ENCODE results near the gene UMODL1.
"Not testable (repeated sequence)": the region's sequence is repeated elsewhere in the genome, so short reads cannot be mapped to it uniquely, and the experiment has no call there.

Gene UMODL1

DNA sequence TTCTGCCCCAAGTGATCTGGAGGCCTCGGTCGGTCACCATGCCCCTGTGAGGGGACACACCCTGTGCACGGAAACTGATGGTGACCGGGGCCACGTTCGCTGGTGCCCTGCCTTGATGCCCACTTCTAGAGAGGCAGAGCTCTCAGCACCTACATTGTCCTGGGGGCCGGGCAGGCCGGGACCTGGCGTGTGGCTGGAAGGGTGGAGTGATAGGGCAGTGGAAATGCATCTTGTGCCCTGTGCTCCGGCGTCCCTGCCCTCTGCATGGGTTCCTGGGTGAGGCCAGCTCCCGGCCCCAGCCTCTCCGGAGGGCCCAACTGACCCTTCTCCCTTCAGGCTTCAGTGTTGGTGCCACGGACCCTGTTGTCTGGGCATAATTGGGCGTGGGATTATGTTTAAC is 11.0 kb upstream of the UMODL1 start:
- no peak for DNase-seq

DNA sequence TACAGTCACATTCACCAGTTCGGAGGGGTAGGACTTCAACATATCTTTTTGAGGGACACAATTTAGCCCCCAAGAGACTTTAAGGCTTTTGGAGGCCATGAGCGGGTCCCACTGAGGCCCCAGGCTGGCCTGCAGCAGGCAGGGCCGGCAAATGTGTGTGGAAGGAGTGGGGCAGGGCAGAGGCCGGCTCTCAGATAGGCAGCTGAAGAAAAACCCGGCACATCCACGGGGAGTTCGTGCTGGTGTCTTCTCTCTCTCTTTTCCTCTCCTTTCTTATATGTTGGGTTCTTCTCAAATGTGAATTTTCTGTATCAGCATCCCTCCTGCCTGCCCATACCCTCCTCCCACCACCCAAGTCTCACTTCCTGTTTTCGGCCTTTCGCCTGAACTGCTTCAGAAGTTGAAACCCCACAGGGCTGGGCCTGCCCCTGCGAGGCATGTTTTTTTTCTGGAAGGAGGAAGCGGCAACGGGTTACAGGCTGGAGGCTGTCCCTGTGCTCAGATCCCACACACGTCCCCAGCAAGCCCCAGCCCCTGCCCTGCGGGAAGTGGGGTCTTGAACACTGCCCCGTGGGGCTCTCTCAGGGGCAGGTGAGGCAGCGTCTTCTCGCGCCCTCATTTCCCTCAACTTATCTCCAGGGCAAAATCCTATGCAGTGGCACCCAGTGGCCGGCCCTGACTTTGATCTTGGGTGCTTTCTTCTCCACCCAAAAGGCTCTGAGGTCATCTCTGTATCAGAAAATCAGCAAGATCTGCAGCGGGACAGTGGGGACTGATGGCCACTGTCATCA is 9.7 kb upstream of the UMODL1 start:
- DNase-seq, result no peak

DNA sequence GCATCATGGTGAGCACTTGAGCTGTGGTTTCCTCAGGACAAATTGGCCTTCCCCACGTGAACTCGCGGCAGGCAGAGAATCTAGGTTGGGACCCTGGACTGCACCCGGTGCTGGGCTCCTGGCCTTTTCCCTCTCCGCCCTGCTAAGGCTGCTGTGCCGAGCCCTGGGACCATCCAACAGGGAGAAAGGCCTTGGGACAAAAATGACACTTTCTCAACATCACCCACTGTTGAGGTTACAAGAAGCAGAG is 9.2 kb upstream of the UMODL1 start:
- DNase-seq, result no peak

DNA sequence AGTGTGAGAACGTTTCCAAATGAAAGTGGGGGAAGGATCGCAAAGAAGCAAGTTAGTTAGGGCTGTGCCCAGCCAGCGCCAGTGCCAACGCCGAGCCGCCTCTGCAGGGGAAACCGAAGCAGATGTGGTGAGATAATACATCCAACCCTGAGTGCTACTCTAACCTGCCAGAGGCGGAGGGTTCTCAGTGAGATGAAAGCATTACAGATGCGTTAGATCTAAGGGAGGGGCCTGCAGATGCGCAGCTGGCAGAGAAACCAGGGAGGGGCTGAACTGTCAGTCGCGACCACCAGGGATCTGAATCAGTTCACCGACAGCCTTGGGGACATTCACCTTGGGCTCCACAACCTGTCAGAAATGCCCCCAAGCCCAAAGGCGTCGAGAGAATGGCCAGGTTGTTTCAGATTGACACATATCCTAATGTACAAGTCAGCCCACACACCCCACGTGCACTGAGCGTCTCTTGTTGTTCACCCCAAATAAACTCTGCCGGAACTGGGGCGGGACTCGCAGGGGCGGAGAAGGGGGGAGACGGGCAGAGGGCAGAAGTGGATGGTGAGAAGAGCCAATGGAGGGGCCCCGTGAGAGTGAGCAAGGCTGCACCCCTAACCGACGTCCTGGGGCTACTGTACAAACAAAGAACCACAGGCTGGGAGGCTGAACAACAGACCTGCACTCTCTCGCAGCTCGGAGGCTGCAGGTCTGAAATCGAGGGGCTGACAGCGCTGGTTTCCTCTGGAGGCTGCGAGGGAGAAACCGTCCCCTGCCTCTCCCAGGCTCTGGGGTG is 8.7 kb upstream of the UMODL1 start:
- peak; percentile 90 for DNase-seq

DNA sequence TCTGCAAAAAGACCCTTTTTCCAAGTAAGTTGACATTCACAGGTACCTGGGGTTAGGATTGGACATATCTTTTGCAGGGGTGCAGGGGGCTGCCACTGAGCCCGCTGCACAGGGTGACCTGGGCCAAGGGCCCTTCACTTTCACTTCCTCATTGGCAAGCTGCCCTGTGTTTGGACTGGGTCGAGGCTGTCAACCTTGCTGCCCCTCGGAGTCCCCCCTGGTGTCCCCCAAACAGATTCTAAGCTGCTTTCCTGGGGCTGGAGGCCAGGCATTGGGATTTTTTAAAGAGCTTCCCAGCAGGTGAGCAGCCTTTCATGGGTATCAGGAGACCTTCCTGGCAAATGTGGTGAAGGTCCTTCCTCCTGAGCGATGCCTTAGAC is 7.9 kb upstream of the UMODL1 start:
- DNase-seq, result no peak

DNA sequence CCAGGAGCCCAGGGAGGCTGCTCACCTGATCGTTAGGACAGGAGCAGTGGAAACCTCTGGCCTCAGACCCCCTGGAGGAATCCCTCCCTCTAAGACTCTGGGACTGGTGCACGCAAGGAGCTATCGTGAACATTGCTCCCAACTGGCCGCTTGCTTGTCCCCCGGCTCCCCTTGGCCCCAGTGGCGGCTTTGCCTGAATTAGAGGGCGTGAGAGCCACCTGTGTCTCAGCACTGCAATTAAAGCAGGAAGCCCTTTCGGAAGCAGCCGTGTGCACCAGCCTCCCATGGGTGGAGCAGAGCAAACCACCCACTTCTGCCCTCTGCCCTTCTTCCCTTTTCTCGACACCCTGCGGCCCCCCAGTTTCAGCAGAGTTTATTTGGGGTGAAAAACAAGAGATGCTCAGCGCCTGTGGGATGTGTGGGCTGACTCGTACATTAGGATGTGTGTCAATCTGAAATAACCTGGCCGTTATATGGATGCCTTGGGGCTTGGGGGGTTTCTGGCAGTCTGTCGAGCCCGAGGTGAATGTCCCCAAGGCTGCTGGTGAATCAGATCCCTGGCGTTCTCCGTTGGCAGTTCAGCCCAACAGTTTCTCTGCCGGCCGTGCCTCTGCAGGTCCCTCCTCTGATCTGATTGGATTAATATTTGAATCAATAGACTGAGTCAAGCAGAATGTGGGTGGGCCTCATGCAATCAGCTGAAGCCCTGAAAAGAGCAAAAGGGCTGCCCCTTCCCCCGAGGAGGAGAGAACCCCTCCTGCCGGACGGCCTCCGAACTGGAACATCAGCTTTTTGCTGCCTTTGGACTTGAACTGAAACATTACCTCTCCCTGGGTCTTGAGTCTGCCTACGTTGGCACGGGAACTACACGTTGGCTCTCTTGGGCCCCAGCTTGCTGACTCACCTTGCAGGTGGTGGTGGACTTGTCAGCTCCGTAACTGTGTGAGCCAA is 7.3 kb upstream of the UMODL1 start:
- peak; percentile 37 for DNase-seq

DNA sequence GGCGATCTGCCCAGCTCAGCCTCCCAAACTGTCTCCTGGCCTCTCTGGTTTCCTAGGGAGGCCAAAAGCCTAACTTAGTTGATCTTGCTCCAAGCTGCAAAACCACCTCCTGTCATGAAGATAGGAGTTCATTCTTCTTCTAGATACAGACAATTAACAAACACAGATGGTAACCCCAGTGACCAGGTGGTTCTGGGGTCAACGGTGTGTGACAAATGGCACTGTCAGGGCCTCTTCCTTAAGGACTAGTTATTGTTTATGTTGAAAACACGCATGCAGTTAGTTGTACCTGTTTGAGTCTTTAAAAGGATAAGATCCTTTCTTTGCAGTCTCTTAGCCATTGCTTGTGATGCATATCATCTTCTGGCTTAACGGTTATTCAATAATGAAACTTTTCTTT is 4.6 kb upstream of the UMODL1 start:
- DNase-seq, result no peak

DNA sequence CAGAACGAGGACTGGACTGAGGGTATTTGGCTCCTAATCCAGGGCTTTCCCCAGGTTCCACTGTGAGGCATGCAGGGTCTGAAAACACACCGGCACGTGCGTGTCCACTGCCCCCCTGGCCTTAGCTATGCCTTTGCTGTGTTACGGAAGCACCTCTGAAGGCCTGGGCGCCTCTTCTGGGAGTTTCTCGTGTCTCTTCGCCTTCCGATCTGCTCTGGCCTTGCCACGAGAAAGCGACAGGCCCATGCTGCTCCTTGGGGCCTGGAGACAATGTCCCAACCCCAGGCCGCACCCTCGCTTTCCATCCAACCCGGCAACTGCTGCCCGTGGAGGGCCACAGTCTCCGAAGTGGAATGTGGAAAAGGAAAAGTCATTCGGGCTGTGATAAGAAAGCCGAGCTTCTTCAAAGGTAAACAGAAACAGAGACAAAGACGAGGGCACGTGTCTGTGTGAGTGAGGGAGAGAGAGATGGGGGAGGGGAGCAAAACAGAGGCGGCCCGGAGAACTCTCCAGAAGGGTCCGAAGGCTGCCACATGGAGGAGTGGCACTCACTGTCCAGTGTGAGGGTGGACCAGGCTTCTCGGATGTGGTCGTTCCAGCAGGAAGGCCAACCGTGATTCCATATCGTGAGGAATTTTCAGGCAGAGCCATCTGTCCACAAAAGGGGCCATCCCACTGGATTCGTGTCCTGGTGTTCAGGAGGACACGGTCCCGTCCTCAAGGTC is 3.4 kb upstream of the UMODL1 start:
- DNase-seq, result no peak

DNA sequence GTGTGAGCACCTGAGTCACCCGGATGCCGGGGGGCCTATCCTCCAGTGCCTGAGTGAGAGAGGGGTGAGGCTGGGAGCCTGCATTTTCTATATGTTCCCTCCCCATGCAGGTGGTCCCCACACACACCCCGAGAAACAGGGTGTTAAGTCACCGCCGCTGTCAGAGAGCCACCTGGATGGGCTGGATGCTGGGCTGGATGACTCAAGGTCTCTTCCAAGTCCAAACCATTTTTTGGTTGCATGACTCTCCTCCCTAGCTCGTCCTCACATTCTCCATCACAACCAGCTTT is 2.9 kb upstream of the UMODL1 start:
- no peak for DNase-seq

DNA sequence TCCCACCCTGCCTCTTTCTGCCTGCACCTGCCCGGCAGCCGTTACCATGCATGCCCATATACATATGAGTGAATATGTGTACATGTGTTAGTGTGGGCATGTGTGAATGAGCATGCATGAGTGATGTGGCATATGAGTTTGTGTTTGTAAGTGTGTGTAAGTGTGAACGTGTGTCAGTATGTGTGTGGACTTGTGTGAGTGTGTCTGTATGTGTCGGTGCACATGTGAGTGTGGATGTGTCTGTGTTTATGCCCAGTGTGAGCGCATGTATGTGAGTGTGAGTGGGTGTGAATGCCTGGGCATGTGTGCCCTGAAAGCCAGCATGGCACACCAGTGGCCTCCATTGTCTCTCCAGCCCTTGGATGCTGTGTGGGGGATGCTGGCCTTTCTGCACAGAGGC is 2.5 kb upstream of the UMODL1 start:
- DNase-seq, result no peak

DNA sequence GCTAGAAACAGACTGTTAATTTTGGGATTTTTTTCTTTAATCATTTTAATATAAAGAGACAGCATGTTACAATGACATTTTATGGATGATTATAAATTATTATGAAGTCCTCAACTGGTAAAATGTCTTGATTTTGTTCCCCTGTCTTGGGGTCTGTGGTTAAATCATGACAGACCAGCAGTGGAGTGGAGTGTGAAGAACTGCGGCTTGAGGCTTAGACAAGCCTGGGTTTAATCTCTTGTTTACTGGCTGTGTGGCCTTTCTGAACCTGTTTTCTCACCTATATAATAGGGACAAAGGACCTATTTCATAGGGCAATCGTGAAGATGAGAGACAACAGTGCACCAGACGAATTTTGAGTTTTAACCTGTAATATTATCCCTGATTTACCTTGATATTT is 1.8 kb upstream of the UMODL1 start:
- no peak for DNase-seq

DNA sequence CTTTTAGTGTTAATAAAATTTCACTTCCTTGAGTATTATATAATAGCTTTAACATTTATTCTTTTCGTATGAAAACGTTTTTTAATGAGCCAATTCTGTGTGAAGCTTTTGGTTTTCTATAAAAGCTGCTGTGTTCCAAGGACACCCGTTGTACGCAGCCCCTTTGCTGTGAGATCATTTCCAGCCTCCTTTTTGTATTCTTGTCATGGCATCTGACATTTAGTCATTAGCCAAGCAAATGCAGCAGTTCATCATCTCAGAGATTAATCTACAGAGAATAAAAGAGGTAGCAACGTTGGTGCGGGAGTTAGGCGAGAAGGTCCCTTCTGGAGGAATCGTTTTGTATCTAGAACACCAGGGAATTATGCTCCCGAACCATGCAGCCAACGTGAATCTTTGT is 1.3 kb upstream of the UMODL1 start:
- DNase-seq, result no peak

DNA sequence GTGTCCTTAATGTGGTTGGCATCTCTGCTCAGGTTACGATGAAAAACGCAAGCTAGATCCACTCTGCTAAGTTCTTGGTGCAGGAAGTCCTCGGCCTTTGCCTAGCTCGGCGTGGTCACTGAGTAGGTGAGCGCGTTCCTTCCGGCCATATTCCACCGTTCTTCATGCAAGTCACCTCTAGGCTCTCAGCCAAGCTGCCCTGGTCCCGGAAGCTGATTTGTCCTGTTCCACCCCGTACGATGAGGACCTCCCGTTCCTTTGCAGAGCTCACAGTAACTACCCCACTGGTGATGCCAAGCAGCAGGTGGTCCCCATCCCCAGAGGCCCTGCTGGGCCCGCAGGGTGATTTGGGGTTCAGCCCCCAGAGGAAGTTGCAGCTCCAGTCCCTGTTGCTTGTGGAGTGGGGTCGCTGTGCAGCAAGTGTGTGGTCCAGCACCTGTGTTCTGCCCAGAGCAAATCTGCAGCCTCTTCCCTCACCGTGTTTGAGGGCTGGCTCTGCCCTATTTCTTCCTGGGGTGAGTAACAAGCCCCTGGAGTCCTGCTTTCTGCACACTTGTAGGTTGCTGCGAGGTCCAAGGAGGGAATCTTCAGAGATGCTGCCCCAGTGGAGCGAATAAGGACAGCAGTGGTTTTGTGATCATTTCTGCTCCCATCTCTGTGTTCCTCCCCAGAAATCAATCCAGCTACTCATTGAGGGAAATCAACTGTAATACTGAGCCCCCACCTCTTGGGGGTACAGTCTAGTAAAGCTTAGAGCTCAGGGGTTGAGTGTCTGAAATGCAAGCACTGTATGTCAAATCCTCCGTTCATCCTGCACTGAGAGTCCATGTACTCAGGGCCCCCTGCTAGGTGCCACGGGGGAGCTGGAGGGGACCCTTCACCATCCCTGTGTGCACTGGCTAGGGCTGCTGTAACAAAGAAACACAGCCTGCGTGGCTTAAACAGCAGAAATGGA is 2.3 kb downstream of the UMODL1 start:
- no peak for DNase-seq

DNA sequence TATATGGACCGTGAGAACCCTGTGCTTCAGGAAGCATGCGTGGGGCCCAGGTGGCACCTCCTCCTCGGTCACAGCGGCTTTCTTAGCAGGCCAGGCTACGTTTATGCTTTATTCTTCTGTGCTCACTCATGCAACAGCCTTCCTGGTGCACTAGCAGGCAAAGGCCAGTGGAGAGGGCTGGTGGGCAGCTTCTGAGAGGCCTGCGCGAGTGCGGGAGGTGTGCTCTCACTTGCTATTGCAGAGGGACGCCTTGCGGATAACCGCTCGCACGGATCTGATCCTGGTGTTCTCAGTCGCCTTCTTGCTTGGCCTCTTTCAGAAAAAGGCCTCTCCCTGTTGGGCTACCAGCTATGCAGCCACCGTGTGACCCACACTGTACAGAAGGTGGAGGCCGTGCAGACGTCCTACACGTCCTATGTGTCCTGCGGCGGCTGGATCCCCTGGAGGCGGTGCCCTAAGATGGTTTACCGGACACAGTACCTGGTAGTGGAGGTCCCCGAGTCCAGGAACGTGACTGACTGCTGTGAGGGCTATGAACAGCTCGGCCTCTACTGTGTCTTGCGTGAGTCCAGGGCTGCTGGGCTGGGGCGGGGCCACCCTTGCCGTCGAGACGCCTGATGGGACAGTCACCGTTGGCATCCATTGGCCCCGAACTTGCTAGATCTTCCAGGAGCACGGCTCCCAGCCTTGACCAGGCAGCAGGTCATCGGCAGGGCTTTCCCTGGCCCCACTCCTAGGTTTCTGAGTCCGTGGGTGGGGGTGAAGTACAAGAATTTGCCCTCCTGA is 4.8 kb downstream of the UMODL1 start:
- DNase-seq, result no peak

DNA sequence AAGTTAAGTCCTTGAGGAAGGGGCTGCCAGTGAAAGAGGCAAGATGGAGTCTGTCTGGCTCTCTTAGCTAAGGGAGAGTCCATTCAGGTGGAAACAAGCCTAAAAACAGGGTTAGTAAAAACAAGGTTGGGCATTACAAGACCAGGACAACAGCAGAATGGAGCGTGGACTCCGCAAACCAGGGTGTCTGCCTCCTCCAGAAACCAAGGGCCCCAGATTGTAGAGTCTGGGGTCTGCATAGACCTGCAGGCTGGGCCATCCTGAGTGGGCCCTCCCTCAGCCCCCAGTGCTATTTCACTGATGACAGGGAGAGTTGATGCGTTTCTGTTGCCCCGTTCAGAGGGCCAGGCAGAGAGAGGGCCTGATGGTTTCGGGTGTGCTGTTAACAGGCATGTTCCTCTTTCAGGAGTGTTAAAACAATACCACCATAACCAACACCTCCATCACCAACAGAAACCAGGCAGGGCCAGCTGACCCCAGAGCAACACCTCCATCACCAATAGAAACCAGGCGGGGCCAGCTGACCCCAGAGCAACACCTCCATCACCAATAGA is 6.6 kb downstream of the UMODL1 start:
- not testable (repeated sequence) for DNase-seq

DNA sequence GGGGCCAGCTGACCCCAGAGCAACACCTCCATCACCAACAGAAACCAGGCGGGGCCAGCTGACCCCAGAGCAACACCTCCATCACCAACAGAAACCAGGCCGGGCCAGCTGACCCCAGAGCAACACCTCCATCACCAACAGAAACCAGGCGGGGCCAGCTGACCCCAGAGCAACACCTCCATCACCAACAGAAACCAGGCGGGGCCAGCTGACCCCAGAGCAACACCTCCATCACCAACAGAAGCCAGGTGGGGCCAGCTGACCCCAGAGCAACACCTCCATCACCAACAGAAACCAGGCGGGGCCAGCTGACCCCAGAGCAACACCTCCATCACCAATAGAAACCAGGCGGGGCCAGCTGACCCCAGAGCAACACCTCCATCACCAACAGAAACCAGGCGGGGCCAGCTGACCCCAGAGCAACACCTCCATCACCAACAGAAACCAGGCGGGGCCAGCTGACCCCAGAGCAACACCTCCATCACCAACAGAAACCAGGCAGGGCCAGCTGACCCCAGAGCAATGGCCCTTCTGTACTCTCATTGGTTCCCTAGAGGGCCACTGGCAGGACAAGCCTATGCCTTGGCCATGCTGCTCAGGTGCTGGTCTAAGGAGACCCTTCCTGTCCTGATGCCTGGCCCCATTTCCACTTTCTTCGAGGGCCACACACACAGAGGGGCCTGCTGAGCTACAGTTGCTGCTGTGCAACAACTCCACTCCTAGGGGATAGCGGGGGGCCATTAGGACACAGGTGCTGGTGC is 7.3 kb downstream of the UMODL1 start:
- not testable (repeated sequence) for DNase-seq

DNA sequence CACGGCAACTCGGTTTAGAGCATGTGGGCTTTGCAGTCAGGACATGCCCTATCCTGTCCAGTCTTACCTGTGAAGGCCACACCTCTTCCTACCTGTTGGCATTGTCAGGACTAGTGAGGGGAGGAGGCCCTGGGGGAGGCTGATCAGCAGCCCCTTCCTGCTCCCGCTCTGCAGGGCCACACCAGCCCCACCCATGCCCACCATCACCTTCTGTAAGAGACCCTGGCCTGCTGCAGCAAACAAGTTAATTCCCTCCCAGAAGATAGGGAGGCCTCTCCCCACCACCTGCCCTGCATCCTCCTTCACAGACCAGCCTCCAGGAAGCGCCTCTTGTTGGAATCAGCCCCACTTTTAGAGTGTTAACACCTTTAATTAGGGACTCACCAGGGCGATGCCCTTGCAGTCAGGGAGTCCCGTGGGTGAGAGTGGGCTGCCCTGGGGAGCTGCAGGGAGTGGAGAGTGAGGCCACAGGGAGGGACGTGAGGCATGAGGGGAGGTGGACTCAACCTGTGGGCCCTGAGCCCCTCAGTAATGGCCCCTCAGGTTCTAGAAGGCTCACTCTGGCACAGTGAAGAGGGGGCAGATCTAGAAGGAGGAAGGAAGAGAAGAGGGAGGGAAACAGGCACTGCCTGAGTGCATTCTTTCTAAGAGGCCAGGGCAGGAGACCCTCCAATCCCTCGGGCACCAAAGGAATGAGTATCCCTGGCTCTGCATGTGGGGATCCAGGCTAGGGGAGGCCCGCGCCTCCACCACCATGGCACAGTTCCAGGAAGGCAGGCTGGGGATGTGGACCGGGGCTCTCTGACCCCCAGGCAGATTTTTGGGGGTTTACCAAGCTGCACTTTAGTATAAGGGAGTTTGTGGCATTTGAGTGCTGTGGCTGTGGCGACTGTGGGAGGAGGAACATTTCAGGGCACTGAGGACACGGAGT is 8.2 kb downstream of the UMODL1 start:
- no peak for DNase-seq

DNA sequence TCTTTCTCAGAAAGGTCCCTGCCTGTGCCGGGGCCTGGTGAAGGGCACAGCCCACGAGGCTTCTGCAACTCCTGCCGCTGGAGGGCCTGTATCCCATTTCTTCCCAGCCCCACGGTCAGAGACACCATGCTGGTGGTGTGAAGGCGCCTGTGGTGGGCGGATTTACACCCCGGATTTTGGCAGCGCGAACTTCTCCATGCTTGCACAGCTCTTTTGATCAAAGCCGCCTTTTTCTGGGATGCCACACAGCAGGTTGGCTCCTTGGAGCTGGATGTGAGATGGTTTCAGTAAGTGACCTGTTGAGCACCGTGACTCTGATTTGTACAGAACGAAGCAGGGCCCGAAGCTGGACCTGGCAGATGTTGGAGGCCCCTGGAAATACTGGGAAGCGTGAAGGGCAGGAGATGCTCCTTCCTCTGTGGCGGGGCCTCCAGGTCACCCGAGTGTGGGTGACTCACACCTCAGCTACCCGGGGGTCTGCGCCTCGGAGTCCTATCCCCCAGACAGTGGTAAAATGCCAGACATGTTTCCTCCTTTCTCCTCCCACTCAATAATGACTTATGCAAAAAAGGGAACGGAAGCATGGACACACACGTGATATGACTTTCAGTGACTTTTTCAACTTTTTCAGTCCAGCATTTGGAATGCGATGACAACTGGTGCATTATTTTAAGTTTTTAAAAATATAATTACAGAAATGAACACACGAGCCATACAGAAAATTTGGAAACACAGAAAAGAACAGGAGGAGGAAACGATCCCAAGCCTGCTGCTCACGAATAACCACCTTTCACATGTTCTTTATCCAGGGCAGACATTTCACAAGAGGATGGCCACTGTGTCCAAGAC is 9.0 kb downstream of the UMODL1 start:
- DNase-seq, result no peak
